HCT116 (cell line): ENCODE measurements around the gene CAP2. TPM values are rescaled to one million over a fixed set of nuclear protein-coding genes. Genes with fewer than 3 reads are reported as not detected.

Experiments
- ATAC-seq: fragments of 200-7000 bp; cut with Tn5 transposase; 2 replicates; pipeline ENCODE4 v1.9.1; 2020; ENCODE audit warnings: mild to moderate bottlenecking, moderate library complexity
- BruUV-seq: library from RNA; stranded (reverse); fragments of 400-500 nt; replicated peaks from 2 replicates; lab custom pipeline; 2021; lab: Mats Ljungman, UMichigan
- CTCF ChIA-PET: fragments of 300-600 bp; sonication (Branson Sonifier 250); formaldehyde crosslinking; loops from one replicate; lab custom pipeline; 2021; ENCODE audit warnings: antibody characterized with exemption; lab: Charles Lee
- POLR2A ChIA-PET: fragments of 300-600, 350-600 bp; sonication (Branson Sonifier 250); formaldehyde crosslinking; loops from one replicate; lab custom pipeline; 2021; ENCODE audit warnings: antibody characterized with exemption; lab: Charles Lee
- RAD21 ChIA-PET, 2 experiments: fragments of 300-600 bp; sonication (Branson Sonifier 250); formaldehyde crosslinking; loops; one replicate each; lab custom pipeline; 2023; ENCODE audit warnings: low total read pairs in 2 of 2; ENCODE audit not compliant: uncharacterized antibody in 2 of 2, unreplicated experiment in 2 of 2, low non-redundant PET in 1 of 2; lab: Charles Lee
- DNase-seq: peaks from one replicate; pipeline ENCODE4 v3.0.0-alpha.2; 2010; ENCODE audit warnings: low read depth, low spot score
- H2AFZ ChIP-seq: fragments of 200-600 bp; shearing (Covaris generic), sonication (generic); 2 replicates; pipeline ENCODE4 v1.6.1; 2017; ENCODE audit warnings: low read depth, mixed run types, mixed read lengths, antibody characterized with exemption, low read length; ENCODE audit not compliant: poor library complexity, severe bottlenecking
- H3K27ac ChIP-seq: 2 replicates; pipeline ENCODE4 v1.5.1; 2012; ENCODE audit warnings: low read depth, low read length
- H3K27me3 ChIP-seq: fragments of 200-600 bp; sonication (generic); 2 replicates; pipeline ENCODE4 v1.6.1; 2016; ENCODE audit warnings: mixed run types, low read length, mixed read lengths; ENCODE audit not compliant: insufficient read depth
- H3K36me3 ChIP-seq, 2 experiments: fragments of 200-500 bp in 1 of 2; fragments of 200-600 bp in 1 of 2; sonication (Bioruptor generic) in 1 of 2; sonication (generic) in 1 of 2; 2 replicates each; pipeline versions ENCODE4 v1.5.1 to v1.6.1; 2014 to 2016; ENCODE audit warnings: low read length in 2 of 2, inconsistent platforms in 1 of 2, mixed read lengths in 1 of 2, mixed run types in 1 of 2; ENCODE audit not compliant: insufficient read depth in 2 of 2, control insufficient read depth in 1 of 2
- H3K4me1 ChIP-seq, 2 experiments: fragments of 200-600 bp in 1 of 2; sonication (generic) in 1 of 2; 2 replicates each; pipeline versions ENCODE4 v1.5.1 to v1.6.1; 2012 to 2017; ENCODE audit warnings: low read length in 2 of 2, inconsistent platforms in 1 of 2, mild to moderate bottlenecking in 1 of 2, mixed read lengths in 1 of 2, mixed run types in 1 of 2, moderate library complexity in 1 of 2; ENCODE audit not compliant: insufficient read depth in 2 of 2, control insufficient read depth in 1 of 2
- H3K4me2 ChIP-seq: fragments of 200-600 bp; sonication (generic); 2 replicates; pipeline ENCODE4 v1.6.1; 2017; ENCODE audit warnings: mixed run types, low read length, mixed read lengths
- H3K4me3 ChIP-seq, 2 experiments: fragments of 200-600 bp in 1 of 2; sonication (generic) in 1 of 2; replicated peaks in 1 of 2; 2 replicates each; pipeline ENCODE4 v1.5.1; 2011 to 2016; ENCODE audit warnings: low read length in 2 of 2, control low read depth in 1 of 2, low read depth in 1 of 2, mild to moderate bottlenecking in 1 of 2, mixed read lengths in 1 of 2, mixed run types in 1 of 2
- H3K79me2 ChIP-seq: fragments of 200-600 bp; sonication (generic); 2 replicates; pipeline ENCODE4 v1.6.1; 2017; ENCODE audit warnings: mild to moderate bottlenecking, mixed run types, low read length, moderate library complexity, mixed read lengths; ENCODE audit not compliant: insufficient read depth
- H3K9ac ChIP-seq: fragments of 200-600 bp; sonication (generic); 2 replicates; pipeline ENCODE4 v1.6.1; 2016; ENCODE audit warnings: low read length, mixed read lengths
- H3K9me2 ChIP-seq: fragments of 200-600 bp; sonication (generic), shearing (Covaris generic); 2 replicates; pipeline ENCODE4 v1.6.1; 2017; ENCODE audit warnings: mixed run types, mild to moderate bottlenecking, moderate library complexity; ENCODE audit not compliant: insufficient read depth
- H3K9me3 ChIP-seq, 2 experiments: fragments of 200-500 bp in 1 of 2; fragments of 200-600 bp in 1 of 2; sonication (Bioruptor generic) in 1 of 2; sonication (generic) in 1 of 2; 2 replicates each; pipeline ENCODE4 v1.6.1; 2014 to 2017; ENCODE audit warnings: low read length in 2 of 2, mixed read lengths in 2 of 2, inconsistent platforms in 1 of 2, low read depth in 1 of 2, mild to moderate bottlenecking in 1 of 2, mixed run types in 1 of 2, moderate library complexity in 1 of 2; ENCODE audit not compliant: control insufficient read depth in 1 of 2, insufficient read depth in 1 of 2
- H4K20me1 ChIP-seq: fragments of 200-600 bp; sonication (generic), shearing (Covaris generic); 2 replicates; pipeline ENCODE4 v1.6.1; 2017; ENCODE audit warnings: mixed run types, mild to moderate bottlenecking, moderate library complexity; ENCODE audit not compliant: insufficient read depth
- CEBPB ChIP-seq: IDR thresholded peaks from 2 replicates; pipeline ENCODE4 v1.6.1; 2012; ENCODE audit warnings: low read depth
- ELF1 ChIP-seq: IDR thresholded peaks from 2 replicates; pipeline ENCODE4 v1.6.1; 2012; ENCODE audit warnings: low read depth, borderline replicate concordance
- EZH2 ChIP-seq: fragments of 200-600 bp; sonication (generic); IDR thresholded peaks from 2 replicates; pipeline ENCODE4 v1.6.1; 2017; ENCODE audit warnings: antibody characterized with exemption, mixed run types
- EZH2phosphoT487 ChIP-seq: fragments of 200-600 bp; IDR thresholded peaks from 2 replicates; pipeline ENCODE4 v1.6.1; 2018; ENCODE audit warnings: antibody characterized with exemption, borderline replicate concordance
- FOSL1 ChIP-seq: IDR thresholded peaks from 2 replicates; pipeline ENCODE4 v1.6.1; 2012; ENCODE audit warnings: low read depth
- POLR2AphosphoS5 ChIP-seq: IDR thresholded peaks from 2 replicates; pipeline ENCODE4 v1.6.1; 2011; ENCODE audit warnings: mild to moderate bottlenecking, low read depth, low read length, moderate library complexity
- RAD21 ChIP-seq: IDR thresholded peaks from 2 replicates; pipeline ENCODE4 v1.6.1; 2012; ENCODE audit warnings: low read depth, mild to moderate bottlenecking
- SP1 ChIP-seq: IDR thresholded peaks from 2 replicates; pipeline ENCODE4 v1.6.1; 2012; ENCODE audit warnings: low read depth
- TCF7L2 ChIP-seq: IDR thresholded peaks from 2 replicates; pipeline ENCODE4 v1.7.0; 2011; ENCODE audit warnings: borderline replicate concordance, inconsistent platforms; ENCODE audit not compliant: insufficient read depth, insufficient read length; ENCODE audit errors: extremely low read depth
- intact Hi-C: fragments of 100-400 bp; cut with micrococcal nuclease; formaldehyde crosslinking; loops from 2 replicates; pipeline ENCODE4 v1.10.0; 2022
- total RNA-seq: library from RNA; stranded (reverse); gene quantifications from one replicate; pipeline ENCODE4 v1.2.1, GENCODE V29; 2021; ENCODE audit not compliant: unreplicated experiment
- TF ChIP-seq, protein P1 (sequence below): IDR thresholded peaks from 2 replicates; pipeline ENCODE4 v1.6.1; 2012
- TF ChIP-seq, protein P2 (sequence below): IDR thresholded peaks from 2 replicates; pipeline ENCODE4 v1.6.1; 2011; ENCODE audit warnings: mild to moderate bottlenecking, low read length, moderate library complexity; ENCODE audit not compliant: insufficient replicate concordance; ENCODE audit errors: extremely low read depth
- TF ChIP-seq, protein P3 (sequence below): IDR thresholded peaks from 2 replicates; pipeline ENCODE4 v1.6.1; 2012; ENCODE audit warnings: low read depth
- TF ChIP-seq, protein P4 (sequence below): IDR thresholded peaks from 2 replicates; pipeline ENCODE4 v1.6.1; 2012
- TF ChIP-seq, protein P5 (sequence below), 3 experiments: fragments of 200-600 bp in 1 of 3; sonication (generic) in 1 of 3; IDR thresholded peaks in 2 of 3; conservative IDR thresholded peaks in 1 of 3; 2 replicates each; pipeline ENCODE4 v1.5.1; 2012 to 2017; ENCODE audit warnings: low read depth in 2 of 3, low read length in 2 of 3, antibody characterized with exemption in 1 of 3, borderline replicate concordance in 1 of 3, control low read depth in 1 of 3, mild to moderate bottlenecking in 1 of 3, mixed read lengths in 1 of 3, mixed run types in 1 of 3, moderate library complexity in 1 of 3; ENCODE audit not compliant: insufficient read depth in 1 of 3

The CAP2 gene
- total RNA-seq, 1 experiment from 2014 or later, result 3.8 TPM

DNA sequence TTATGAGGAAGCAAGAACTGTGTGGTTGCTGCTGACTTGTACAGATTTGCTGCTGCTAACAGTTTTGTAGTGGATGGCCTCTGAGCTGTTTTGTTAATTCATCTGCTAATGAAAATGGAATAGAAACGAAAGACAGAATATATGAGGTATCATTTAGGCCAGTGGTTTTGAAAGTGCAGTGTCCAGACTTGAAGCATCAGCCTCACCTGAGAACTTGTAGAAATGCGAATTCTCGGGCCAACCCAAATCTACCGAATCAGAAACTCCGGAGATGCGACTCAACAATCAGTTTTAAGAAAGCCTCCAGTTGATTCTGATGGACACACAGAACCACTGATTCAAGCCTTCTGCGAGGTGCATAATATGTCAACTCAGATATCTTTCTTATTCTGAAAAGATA lies 62.5 kb downstream of the CAP2 start:
- Histone ChIP-seq H2AFZ (no peak overlapping the region), H3K27me3 (no peaks in the 10 kb centered on the region), H3K4me1 (no peaks in the 10 kb centered on the region), H3K9ac (no peak overlapping the region), H3K4me3 (no peak overlapping the region), H3K36me3 (no peaks in the 10 kb centered on the region), H3K4me2 (no peak overlapping the region), H3K27ac (no peak overlapping the region), H4K20me1 (no peaks in the 10 kb centered on the region), H3K9me2 (no peaks in the 10 kb centered on the region), H3K9me3 (no peaks in the 10 kb centered on the region), H3K79me2 (no peaks in the 10 kb centered on the region)
- TF ChIP-seq RAD21, result no peak
- TF ChIP-seq SP1, result no peak
- TF ChIP-seq, protein P1, sequence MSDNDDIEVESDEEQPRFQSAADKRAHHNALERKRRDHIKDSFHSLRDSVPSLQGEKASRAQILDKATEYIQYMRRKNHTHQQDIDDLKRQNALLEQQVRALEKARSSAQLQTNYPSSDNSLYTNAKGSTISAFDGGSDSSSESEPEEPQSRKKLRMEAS, result no peak
- TF ChIP-seq, protein P2, sequence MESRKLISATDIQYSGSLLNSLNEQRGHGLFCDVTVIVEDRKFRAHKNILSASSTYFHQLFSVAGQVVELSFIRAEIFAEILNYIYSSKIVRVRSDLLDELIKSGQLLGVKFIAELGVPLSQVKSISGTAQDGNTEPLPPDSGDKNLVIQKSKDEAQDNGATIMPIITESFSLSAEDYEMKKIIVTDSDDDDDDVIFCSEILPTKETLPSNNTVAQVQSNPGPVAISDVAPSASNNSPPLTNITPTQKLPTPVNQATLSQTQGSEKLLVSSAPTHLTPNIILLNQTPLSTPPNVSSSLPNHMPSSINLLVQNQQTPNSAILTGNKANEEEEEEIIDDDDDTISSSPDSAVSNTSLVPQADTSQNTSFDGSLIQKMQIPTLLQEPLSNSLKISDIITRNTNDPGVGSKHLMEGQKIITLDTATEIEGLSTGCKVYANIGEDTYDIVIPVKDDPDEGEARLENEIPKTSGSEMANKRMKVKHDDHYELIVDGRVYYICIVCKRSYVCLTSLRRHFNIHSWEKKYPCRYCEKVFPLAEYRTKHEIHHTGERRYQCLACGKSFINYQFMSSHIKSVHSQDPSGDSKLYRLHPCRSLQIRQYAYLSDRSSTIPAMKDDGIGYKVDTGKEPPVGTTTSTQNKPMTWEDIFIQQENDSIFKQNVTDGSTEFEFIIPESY, result no peak
- no peak for TF ChIP-seq CEBPB
- TF ChIP-seq, protein P3, sequence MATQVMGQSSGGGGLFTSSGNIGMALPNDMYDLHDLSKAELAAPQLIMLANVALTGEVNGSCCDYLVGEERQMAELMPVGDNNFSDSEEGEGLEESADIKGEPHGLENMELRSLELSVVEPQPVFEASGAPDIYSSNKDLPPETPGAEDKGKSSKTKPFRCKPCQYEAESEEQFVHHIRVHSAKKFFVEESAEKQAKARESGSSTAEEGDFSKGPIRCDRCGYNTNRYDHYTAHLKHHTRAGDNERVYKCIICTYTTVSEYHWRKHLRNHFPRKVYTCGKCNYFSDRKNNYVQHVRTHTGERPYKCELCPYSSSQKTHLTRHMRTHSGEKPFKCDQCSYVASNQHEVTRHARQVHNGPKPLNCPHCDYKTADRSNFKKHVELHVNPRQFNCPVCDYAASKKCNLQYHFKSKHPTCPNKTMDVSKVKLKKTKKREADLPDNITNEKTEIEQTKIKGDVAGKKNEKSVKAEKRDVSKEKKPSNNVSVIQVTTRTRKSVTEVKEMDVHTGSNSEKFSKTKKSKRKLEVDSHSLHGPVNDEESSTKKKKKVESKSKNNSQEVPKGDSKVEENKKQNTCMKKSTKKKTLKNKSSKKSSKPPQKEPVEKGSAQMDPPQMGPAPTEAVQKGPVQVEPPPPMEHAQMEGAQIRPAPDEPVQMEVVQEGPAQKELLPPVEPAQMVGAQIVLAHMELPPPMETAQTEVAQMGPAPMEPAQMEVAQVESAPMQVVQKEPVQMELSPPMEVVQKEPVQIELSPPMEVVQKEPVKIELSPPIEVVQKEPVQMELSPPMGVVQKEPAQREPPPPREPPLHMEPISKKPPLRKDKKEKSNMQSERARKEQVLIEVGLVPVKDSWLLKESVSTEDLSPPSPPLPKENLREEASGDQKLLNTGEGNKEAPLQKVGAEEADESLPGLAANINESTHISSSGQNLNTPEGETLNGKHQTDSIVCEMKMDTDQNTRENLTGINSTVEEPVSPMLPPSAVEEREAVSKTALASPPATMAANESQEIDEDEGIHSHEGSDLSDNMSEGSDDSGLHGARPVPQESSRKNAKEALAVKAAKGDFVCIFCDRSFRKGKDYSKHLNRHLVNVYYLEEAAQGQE, result no peak
- no peak for TF ChIP-seq TCF7L2
- TF ChIP-seq EZH2, result no peak
- TF ChIP-seq, protein P4, sequence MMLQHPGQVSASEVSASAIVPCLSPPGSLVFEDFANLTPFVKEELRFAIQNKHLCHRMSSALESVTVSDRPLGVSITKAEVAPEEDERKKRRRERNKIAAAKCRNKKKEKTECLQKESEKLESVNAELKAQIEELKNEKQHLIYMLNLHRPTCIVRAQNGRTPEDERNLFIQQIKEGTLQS, result no peak
- no peak for TF ChIP-seq EZH2phosphoT487
- no peak for TF ChIP-seq ELF1
- TF ChIP-seq, protein P5, sequence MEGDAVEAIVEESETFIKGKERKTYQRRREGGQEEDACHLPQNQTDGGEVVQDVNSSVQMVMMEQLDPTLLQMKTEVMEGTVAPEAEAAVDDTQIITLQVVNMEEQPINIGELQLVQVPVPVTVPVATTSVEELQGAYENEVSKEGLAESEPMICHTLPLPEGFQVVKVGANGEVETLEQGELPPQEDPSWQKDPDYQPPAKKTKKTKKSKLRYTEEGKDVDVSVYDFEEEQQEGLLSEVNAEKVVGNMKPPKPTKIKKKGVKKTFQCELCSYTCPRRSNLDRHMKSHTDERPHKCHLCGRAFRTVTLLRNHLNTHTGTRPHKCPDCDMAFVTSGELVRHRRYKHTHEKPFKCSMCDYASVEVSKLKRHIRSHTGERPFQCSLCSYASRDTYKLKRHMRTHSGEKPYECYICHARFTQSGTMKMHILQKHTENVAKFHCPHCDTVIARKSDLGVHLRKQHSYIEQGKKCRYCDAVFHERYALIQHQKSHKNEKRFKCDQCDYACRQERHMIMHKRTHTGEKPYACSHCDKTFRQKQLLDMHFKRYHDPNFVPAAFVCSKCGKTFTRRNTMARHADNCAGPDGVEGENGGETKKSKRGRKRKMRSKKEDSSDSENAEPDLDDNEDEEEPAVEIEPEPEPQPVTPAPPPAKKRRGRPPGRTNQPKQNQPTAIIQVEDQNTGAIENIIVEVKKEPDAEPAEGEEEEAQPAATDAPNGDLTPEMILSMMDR (IDR thresholded peaks at IDR 0.05 in 2 of 3, conservative IDR thresholded peaks at IDR 0.05 in 1 of 3; ENCODE audit: borderline replicate concordance in 1 of 3, insufficient read depth in 1 of 3, low read depth in 2 of 3, low read length in 2 of 3), result no peak
- no peak for TF ChIP-seq POLR2AphosphoS5
- no peak for TF ChIP-seq FOSL1
- POLR2A ChIA-PET, result no interaction called here
- RAD21 ChIA-PET, result no interaction called here
- no peak for DNase-seq
- intact Hi-C loops, result no loop called here
- no TSS peak for BruUV-seq
- ATAC-seq, result no peak
- CTCF ChIA-PET, result no interaction called here
